HFF-Myc (cell line): ENCODE results near the gene CCL7.

Source experiments
- DNase-seq: peaks from one replicate; pipeline ENCODE4 v3.0.0-alpha.2; 2011; ENCODE audit warnings: low read depth; ENCODE audit errors: extremely low read depth
- H3K4me3 ChIP-seq: replicated peaks from 2 replicates; pipeline ENCODE4 v1.5.1; 2011; ENCODE audit warnings: low read depth, mild to moderate bottlenecking, control low read depth, low read length
- CTCF ChIP-seq: IDR thresholded peaks from 2 replicates; pipeline ENCODE4 v1.5.1; 2012; ENCODE audit warnings: mild to moderate bottlenecking, low read depth, low read length, control low read depth; ENCODE audit errors: missing control alignments

The CCL7 gene

DNA sequence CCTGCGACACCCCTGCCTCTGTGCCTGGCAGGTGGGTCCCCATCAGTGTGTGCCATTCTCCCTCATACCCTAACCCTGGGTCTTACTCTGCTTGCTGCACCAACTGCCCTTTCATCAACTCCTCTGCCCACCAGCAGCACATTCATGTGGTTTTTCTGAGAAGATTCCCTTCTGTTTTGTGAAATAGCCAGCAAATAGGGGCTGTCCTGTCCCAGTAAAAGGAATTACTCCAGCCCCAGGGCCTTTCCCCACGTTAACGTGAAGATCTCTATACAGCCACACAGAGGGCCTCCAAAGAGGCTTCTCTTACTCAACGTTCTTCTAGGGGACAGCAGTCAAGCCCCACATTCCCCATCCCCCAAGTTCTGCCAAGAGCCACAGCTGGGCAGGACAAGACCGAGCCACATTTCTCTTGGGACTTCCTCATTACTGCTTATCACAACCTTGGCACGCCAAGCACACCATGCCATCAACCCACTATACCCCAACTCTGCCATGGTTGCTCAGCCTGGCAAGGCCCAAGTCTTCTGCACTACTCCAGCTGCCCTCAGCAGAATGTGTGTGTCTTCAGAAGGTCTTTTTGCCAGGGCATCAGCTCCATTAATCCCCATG lies 33.6 kb upstream of the CCL7 start:
- TF ChIP-seq CTCF: no peak
- no peak overlapping the region for H3K4me3 ChIP-seq
- DNase-seq: no peak

- TF ChIP-seq CTCF: no peak
- no peak overlapping the region for H3K4me3 ChIP-seq
- DNase-seq: no peak
Observed at GRCh38 chr17:34237458-34237857, 32.6 kb upstream of the CCL7 start.

- DNase-seq: no peak
Observed at GRCh38 chr17:34241062-34241461, 29.0 kb upstream of the CCL7 start.

GRCh38 chr17:34242587-34243363 lies 27.2 kb upstream of the CCL7 start:
- TF ChIP-seq CTCF: no peak
- H3K4me3 ChIP-seq: no peak overlapping the region
- DNase-seq: no peak

More at GRCh38 chr17:34241062-34241461, 29.0 kb upstream of the CCL7 start:
- no peak overlapping the region for H3K4me3 ChIP-seq
- no peak for TF ChIP-seq CTCF

DNA sequence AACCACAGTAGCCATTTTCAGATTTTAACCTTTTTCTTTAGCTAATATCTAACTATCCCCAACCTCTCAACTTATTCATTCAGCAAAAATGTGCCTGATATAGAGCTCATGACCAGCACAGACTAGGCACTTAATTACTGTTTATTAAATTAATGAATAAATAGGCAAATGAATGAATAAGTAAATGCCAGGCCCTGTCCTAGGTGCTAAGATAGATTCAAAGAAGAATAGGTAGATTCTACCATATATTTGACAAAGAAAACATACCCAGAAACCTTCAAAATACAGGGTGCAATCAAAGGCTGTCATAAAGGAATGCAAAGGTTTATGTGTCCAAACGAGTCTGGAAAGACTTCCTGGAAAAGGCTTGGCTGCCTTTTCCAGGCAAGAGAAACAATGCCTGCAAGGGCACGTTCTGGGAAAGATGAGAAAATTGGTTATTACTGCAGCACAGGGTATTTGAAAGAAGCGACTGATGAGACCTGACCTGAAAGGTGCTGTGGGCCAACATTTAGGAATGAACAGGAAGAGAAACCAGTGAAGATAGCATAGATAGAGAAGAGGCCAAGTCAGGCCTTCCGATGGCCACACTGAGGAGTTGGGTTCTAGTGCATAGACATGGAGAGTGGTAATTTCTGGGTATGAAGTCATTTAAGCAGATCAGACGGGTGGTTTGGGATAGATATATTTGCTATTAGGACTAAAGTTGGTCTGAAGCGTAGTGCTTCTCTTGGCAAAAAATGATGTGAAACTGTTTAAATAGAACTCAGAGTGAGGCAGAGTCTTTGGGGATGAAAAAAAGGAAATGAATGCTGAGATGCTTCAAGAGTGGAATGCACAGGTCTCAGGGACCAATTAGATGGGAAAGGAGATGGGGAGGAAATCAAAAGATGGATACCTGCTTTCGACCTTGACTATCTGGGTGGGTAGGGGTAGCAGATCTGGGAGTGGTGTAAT lies 26.4 kb upstream of the CCL7 start:
- DNase-seq: no peak
- H3K4me3 ChIP-seq: no peak overlapping the region
- no peak for TF ChIP-seq CTCF

DNA sequence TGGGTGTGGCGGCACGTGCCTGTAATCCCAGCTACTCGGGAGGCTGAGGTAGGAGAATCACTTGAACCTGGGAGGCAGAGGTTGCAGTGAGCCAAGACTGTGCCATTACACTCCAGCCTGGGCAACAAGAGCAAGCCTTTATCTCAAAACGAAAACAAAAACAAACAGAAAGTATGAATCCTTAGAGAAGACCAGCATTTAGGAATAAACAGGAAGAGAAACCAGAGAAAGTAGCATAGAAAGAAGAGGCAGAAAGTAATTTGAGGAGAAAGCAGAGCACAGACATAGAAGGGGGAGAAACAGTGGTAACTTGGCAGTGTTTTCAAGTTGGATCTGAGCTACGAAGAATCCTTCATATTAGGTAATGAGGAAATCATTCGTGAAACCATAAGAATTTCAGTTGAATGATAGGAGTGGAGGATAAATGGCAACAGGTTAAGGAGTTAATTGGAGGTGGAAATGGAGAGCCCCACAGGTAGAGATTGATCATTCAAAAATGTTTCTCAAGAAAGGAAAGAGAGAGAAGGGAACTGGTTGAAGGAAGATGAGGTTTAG lies 24.6 kb upstream of the CCL7 start:
- TF ChIP-seq CTCF: no peak
- no peak for DNase-seq
- no peak overlapping the region for H3K4me3 ChIP-seq
